Right lobe of liver (tissue), 6 donors: ENCODE data around the gene CBLC. TPM values are rescaled to one million over a fixed set of nuclear protein-coding genes. Genes with fewer than 3 reads are reported as not detected.

Source experiments
- ATAC-seq, 4 donors: fragments of 200-7000 bp; cut with Tn5 transposase; one replicate each; pipeline ENCODE4 v1.9.1; 2020; ENCODE audit warnings: mild to moderate bottlenecking in 4 of 4, moderate library complexity in 4 of 4
- DNase-seq, 3 donors: peaks; one replicate each; pipeline ENCODE4 v3.0.0-alpha.2; 2020
- H3K27ac ChIP-seq, 3 donors: fragments of 200-600 bp; one replicate each; pipeline ENCODE4 v1.8.0; 2022
- H3K27me3 ChIP-seq, 2 donors: fragments of 200-600 bp; one replicate each; pipeline ENCODE4 v1.8.0; 2022
- H3K36me3 ChIP-seq, 4 donors: fragments of 200-600 bp; sonication (generic) in 1 of 4; one replicate each; pipeline versions ENCODE4 v1.5.1 to v1.8.0; 2017 to 2022; ENCODE audit warnings: control low read depth in 1 of 4
- H3K4me1 ChIP-seq, 4 donors: fragments of 200-600 bp; sonication (generic) in 1 of 4; one replicate each; pipeline versions ENCODE4 v1.5.1 to v1.8.0; 2017 to 2022; ENCODE audit warnings: control low read depth in 1 of 4
- H3K4me3 ChIP-seq, 3 donors: fragments of 200-600 bp; one replicate each; pipeline ENCODE4 v1.8.0; 2022
- H3K9me3 ChIP-seq, 4 donors: fragments of 200-600 bp; sonication (generic) in 1 of 4; one replicate each; pipeline versions ENCODE4 v1.5.1 to v1.8.0; 2017 to 2022; ENCODE audit warnings: control low read depth in 1 of 4
- POLR2A ChIP-seq: fragments of 450-650 bp; IDR thresholded peaks from one replicate; pipeline ENCODE4 v1.6.1; 2017; ENCODE audit warnings: antibody characterized with exemption, mild to moderate bottlenecking
- WGBS: methylation state at CpG from one replicate; pipeline ENCODE4 v1.1.6; 2018; ENCODE audit warnings: low coverage, low lambda C conversion rate; ENCODE audit not compliant: insufficient coverage; ENCODE audit errors: missing lambda C conversion rate; 5-methylcytosine and 5-hydroxymethylcytosine counted together
- intact Hi-C, 2 donors: fragments of 100-400 bp; cut with DNase I; formaldehyde crosslinking; loops; one replicate each; pipeline versions ENCODE4 v1.11.2 to v1.14.1; 2022
- total RNA-seq, 6 experiments: library from RNA; depleted of rRNA in 2 of 6; stranded (reverse); fragments of >200 nt in 2 of 6; fragmentation: NEBNext Ultra II Directional in 3 of 6; extraction: Animal tissue kit (Norgen Biotek cat#: 25700) in 3 of 6; gene quantifications; one replicate each; pipeline versions ENCODE4 v1.1.0 to v1.2.4, GENCODE V29; 2016 to 2023
- TF ChIP-seq, protein P1 (sequence below), 4 donors: fragments of 200-600 bp in 3 of 4; fragments of 450-650 bp in 1 of 4; IDR thresholded peaks; one replicate each; pipeline versions ENCODE4 v1.5.1 to v1.8.0; 2016 to 2022; ENCODE audit warnings: antibody characterized with exemption in 4 of 4, mild to moderate bottlenecking in 2 of 4
- donor health status: DM: no; HTN: yes; CAD: no.
- donor health status: DM: no; HTN: no; CAD: no.
- donor health status: DM: no; HTN: no; CAD: no.
- donor health status: DM: no; HTN: yes; CAD: no.
- donor health status: DM: no; HTN: yes; CAD: no.

CBLC gene
- total RNA-seq, 6 experiments from 2014 or later = 9.8 to 19.4 (median 15.6) TPM

DNA sequence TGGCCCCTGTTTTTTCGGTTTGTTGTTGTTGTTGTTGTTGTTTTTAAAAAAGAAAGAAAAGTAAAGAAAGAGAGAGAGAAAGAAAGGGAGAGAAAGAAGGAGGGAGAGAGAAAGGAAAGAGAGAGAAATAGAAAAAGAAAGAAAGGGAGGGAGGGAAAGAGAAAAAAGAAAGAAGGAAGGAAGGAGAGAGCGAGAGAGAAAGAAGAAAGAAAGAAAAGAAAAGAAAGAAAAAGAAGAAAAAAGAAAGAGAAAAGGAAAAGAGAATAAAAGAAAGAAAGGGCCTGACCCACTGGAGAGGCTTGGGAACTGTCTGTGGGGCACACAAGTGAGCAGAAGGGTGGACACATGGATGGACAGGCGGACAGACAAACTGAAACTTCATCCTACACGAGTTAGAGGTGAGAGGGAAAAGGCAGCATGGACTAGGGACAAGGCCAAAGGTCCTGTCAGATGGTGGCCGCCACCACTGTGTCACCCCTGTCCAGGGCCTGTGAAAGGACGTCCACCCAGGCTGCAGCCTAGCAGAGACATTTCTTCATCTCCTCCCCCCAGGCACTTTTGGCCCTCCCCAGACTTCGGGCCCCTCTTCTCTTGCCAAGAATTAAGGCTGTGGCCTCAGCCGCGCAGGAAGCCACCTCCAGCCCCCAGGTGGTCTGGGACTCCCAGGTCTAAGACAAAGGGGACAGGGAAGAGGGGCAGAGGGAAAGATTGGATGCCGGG is 22.1 kb downstream of the CBLC start:
- H3K4me3 ChIP-seq = no peak overlapping the region
- H3K27me3 ChIP-seq = no peaks in the 10 kb centered on the region
- TF ChIP-seq, protein P1, sequence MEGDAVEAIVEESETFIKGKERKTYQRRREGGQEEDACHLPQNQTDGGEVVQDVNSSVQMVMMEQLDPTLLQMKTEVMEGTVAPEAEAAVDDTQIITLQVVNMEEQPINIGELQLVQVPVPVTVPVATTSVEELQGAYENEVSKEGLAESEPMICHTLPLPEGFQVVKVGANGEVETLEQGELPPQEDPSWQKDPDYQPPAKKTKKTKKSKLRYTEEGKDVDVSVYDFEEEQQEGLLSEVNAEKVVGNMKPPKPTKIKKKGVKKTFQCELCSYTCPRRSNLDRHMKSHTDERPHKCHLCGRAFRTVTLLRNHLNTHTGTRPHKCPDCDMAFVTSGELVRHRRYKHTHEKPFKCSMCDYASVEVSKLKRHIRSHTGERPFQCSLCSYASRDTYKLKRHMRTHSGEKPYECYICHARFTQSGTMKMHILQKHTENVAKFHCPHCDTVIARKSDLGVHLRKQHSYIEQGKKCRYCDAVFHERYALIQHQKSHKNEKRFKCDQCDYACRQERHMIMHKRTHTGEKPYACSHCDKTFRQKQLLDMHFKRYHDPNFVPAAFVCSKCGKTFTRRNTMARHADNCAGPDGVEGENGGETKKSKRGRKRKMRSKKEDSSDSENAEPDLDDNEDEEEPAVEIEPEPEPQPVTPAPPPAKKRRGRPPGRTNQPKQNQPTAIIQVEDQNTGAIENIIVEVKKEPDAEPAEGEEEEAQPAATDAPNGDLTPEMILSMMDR (IDR thresholded peaks at IDR 0.05) = no peak
- no peak for TF ChIP-seq POLR2A
- peak overlapping the region in 1 of 3 donors; percentile 14 for H3K27ac ChIP-seq
- intact Hi-C loops = loop anchor here in 1 of 2 donors (10.0 kb wide), 1 partner anchor 45 kb away; the partner anchor contains the start of gene NECTIN2
- DNase-seq = no peak
- no peaks in the 10 kb centered on the region for H3K9me3 ChIP-seq
- H3K36me3 ChIP-seq = no peaks in the 10 kb centered on the region
- ATAC-seq = peak; percentile 46 to 62 (median 58)
- peaks cover 0 to 27% (median 19%) of the 10 kb centered on the region in 4 donors for H3K4me1 ChIP-seq
- 38% methylated on average over 5 of the region's 10 CpGs for WGBS

DNA sequence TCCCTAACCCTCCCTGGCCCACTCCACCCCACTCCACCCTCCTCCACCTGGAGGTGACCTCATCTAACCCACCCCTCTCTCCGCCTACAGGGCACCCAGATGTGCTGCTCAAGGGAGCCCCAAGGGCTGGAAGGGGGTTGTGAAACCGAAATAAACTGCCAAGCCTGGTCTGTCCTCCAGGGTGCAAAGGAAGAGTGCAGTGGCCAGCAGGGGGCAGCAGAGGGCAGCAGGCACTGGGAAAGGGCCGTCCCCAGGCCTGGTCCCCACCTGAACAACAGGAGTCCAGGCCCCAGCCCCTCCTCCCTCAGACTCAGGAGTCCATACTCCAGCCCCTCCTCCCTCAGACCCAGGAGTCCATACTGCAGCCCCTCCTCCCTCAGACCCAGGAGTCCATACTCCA is 22.8 kb downstream of the CBLC start:
- Histone ChIP-seq H3K27ac (peak overlapping the region in 1 of 3 donors; percentile 14), H3K36me3 (no peaks in the 10 kb centered on the region), H3K27me3 (no peaks in the 10 kb centered on the region), H3K4me3 (no peak overlapping the region), H3K4me1 (peaks cover 0 to 27% (median 19%) of the 10 kb centered on the region in 4 donors), H3K9me3 (no peaks in the 10 kb centered on the region)
- peak; percentile 85 to 89 (median 89) for DNase-seq
- ATAC-seq = peak; percentile 82 to 94 (median 88)
- intact Hi-C loops = no loop called here
- TF ChIP-seq, protein P1 (IDR thresholded peaks at IDR 0.05) = peak; percentile 84 to 96 (median 88)
- TF ChIP-seq POLR2A = no peak
- WGBS = no CpG with 5 or more reads among the region's 3 CpGs

DNA sequence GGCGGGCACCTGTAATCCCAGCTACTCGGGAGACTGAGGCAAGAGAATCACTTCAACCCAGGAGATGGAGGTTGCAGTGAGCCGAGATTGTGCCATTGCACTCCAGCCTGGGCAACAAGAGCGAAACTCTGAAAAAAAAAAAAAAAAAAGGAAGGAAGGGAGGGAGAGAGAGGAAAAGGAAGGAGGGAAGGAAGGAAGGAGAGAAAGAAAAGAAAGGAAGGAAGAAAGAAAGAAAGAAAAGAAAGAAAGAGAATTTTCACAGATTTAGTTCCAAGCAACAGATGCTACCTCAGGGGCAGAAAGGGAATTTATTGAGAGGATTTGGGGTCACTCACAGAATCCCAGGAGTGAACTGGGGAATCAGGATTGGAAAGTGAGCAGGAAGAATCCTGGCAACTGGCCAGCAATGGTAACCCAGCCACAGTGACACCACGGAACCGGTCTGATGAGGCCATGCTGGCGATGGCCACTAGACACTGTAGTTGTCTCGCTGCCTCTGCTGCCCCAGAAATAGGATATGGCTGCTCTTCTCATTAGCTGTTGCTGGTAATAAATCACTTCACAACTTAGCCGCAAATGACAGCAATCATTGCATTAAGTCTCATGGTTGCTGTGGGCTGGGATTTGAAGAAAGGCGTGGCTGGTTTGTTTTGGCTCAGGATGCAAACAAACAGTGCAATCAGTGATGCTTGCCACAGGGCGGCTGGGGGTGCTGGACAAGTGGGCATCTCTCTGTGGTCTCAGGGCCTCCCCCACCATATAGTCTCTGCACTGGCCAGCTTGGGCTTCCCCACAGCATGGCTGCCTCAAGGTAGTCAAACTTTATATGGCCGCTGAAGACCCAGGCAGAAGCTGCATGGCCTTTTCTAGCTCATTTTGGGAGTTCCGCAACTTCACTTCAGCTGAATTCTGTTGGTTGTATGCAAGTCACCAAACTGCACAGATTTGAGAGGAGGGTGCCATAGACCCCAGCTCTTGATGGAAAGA is 26.0 kb downstream of the CBLC start:
- WGBS = 85% methylated on average over 11 of the region's 13 CpGs
- intact Hi-C loops = no loop called here
- Histone ChIP-seq H3K4me3 (no peak overlapping the region), H3K27ac (no peak overlapping the region), H3K27me3 (no peaks in the 10 kb centered on the region), H3K9me3 (no peaks in the 10 kb centered on the region), H3K36me3 (no peaks in the 10 kb centered on the region), H3K4me1 (peaks cover 0 to 32% (median 17%) of the 10 kb centered on the region in 4 donors)
- ATAC-seq (no peak), DNase-seq (no peak)
- TF ChIP-seq, protein P1 (IDR thresholded peaks at IDR 0.05) = no peak
- TF ChIP-seq POLR2A = no peak

DNA sequence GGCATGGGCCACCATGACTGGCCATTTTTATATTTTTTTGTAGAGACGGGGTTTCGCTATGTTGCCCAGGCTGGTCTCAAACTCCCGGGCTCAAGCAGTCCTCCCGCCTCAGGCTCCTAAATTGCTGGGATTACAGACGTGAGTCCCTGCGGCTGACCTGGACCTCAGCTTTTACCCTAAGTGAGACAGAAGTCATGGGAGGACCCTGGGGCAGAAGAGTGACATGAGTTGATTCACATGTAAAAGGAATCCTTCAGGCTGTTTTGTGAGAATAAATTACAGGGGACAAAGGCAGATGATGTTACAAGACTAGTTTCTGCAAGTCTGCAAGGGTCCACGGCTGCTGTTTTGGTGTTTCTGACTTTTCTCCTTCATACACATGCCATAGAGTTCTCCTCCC is 28.6 kb downstream of the CBLC start:
- intact Hi-C loops = no loop called here
- 91% methylated on average over 6 of the region's 7 CpGs for WGBS
- Histone ChIP-seq H3K36me3 (no peaks in the 10 kb centered on the region), H3K27me3 (no peaks in the 10 kb centered on the region), H3K9me3 (no peaks in the 10 kb centered on the region), H3K4me3 (no peak overlapping the region), H3K27ac (no peak overlapping the region), H3K4me1 (peaks cover 0 to 23% (median 10%) of the 10 kb centered on the region in 4 donors)
- TF ChIP-seq POLR2A = no peak
- TF ChIP-seq, protein P1 (IDR thresholded peaks at IDR 0.05) = no peak
- no peak for ATAC-seq
- DNase-seq = no peak
